Amniotic epithelial cell (primary cell): ENCODE results near the gene PAFAH1B2.

Experiments used
- DNase-seq: peaks from one replicate; pipeline ENCODE4 v3.0.0-alpha.2; 2010; ENCODE audit warnings: low read depth

PAFAH1B2 gene

DNA sequence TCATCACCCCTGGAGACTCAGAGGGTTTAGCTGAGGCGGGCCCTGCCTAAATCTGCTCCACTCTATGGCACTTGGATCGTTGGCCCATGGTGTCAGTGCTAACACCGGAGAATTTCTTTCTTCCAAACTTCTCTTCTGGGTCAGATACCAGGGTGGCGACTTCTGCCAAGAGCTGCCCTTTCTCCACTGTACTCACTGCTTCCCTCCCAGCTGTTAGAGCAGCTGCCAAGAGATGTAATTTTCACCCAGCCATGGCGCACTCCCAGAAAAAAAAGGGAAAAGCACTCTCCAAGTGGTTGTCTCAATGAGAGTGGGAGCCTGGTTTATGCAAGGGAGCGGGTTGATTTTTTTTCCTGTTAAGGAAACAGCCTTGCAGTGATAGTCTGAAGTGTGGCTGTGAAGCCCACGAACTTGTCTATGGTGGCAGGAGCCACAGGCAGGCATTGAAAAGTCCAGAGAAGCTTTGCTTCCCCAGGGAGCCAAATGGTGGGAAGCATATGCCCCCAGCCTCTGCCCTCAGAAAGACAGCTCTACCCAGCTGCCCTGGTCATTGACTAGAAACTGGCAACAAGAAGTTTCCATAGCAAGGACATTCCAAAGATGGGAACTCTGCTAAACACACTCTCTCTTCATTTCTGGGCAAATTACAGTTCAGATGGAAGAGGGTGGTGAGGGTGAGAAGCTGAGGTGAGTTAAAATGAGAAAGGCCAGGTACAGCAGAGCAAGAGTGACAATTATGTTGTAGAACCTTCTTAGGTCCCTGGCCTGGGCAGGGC is 77.1 kb downstream of the PAFAH1B2 start:
- no peak for DNase-seq

GRCh38 chr11:117221775-117222517 is 77.9 kb downstream of the PAFAH1B2 start:
- DNase-seq, result no peak

GRCh38 chr11:117222991-117223740 is 79.1 kb downstream of the PAFAH1B2 start:
- no peak for DNase-seq

DNA sequence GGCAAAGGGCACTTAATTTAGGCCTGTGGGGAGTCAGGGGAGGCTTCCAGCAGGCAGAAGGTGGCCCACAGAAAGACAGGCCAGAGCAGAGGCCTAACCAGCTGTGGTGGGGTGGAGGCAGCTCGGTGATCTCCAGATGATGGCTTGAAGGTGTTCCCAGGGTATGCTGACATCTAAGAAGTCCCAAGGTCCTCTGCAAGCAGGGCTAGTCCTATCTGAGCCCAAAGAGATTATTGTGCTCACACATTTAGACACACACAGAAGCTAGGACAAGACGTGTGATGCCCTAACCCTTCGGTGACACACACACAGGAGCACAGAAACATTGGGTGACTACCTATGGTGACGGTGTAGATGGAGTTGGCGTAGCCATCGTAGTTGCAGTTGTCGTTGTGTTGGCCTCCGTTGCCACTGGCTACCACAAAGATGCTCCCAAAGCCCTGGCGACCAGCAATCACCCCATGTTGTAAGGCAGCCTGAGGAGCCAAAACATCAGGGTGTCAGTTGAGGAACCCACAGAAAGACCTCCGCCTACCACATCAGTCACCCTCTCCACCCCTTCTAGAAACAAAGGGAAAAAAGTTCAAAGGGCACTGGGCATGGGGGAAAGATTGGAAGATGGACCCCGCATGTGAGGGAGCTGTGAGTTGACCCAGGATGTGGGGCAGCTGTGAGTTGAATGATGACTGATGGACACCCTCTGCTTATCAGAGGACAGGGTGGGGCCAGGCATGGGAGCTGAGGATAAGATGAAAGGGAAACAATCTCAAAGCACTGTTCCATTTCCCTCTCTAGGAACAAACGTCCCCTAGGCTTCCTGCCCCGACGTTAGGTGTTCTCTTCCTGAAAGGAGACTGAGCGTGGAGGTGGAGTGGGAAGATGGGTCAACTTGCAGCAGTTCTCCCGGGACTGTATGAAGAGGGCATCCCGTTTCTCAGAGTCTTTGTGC is 79.9 kb downstream of the PAFAH1B2 start:
- DNase-seq, result no peak

DNA sequence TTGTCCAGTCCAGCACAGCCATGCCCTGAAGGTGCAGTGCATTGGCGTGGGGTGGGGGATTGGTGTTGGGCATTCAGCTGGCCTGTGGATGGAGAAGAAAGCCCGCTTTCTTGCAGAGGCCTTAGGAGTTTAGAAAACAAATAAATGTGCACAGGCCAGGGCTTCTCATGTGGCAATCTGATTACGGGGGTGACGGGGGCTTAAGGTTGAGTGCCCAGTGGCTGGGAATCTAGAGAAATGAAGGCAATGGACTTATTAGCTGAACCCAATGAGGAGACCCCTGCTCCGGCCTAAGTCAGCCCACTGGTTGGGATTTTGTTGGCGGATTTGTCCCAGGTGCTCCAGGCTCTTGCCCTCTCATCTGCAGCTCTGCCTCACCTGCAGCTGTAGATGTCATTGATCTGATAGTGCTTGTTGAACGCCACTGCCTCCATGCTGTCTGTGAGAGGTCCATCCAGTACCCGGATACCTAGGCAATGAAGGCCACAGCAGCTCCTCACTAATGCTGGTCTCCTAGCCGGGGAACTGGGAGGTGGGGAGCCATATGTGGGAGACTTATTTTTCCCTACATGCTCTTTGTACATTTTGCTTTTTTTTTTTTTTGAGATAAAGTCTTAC is 81.6 kb downstream of the PAFAH1B2 start:
- DNase-seq, result no peak
